ENCODE measurements around the gene UBFD1. TPM values are rescaled to one million over a fixed set of nuclear protein-coding genes. Genes with fewer than 3 reads are reported as not detected.

UBFD1 gene, protein sequence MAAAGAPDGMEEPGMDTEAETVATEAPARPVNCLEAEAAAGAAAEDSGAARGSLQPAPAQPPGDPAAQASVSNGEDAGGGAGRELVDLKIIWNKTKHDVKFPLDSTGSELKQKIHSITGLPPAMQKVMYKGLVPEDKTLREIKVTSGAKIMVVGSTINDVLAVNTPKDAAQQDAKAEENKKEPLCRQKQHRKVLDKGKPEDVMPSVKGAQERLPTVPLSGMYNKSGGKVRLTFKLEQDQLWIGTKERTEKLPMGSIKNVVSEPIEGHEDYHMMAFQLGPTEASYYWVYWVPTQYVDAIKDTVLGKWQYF
- total RNA-seq = 10 to 100 TPM; 51.8 to 54.1 TPM

DNA sequence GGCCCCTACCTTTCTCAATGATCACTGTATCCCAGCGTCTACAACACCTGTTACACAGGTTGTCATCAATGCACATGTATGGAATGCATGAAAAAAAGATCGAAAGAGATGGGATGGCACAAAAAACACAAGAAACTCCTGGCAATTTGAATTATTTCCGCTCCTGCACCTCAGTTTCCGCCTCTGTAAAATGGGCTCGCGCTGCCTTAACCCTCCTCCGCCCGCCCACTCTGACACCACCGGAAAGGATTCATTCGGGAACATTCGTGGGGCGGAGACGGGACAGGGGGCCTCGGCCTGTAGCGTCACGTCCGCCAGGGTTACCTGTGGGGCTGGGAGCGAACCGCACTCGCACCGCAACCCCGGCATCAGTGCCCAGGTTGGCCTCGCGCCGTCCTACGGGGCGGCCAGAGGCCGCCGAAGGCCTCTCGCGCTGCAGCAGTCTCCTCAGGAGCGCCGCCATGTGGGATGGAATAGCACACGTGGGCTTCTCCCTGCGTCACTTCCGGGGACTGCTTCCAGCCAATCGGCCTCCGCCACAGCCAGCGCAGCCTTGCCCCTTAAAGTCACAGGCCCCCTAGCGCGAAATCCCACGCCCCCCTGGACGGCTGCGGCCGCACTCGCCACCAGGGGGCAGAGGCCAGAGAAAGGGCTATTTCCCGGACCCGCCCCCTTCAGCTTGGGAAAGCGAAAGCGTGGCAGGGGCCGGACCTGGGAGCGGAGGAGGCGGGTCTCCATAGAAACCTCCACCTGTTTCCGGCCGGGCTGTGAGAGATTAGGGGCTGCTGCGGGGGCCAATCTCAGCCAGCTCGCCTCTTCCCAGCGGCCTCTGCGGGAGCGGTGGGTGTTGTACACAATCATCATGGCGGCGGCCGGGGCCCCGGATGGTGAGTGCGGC, at the start of gene UBFD1, which contains the start of gene EARS2:
TSS of gene UBFD1 (plus strand) at position 847 of the 898 bp plus-strand sequence. CDS start at position 863, 16 bp downstream.
TSS of gene EARS2 (minus strand) at position 470 of the 898 bp plus-strand sequence. CDS start at position 463, 7 bp downstream.
- Mint-ChIP-seq H3K27ac (peak within 1 kb of the TSS; percentile 90), H3K27me3 (no peaks in the 10 kb centered on the region), H3K4me3 (peak within 1 kb of the TSS; percentile 97), H3K4me1 (ENCODE audit: low read depth) (peaks cover 49% of the 10 kb centered on the region), H3K9me3 (no peaks in the 10 kb centered on the region), H3K36me3 (ENCODE audit: low read depth) (peaks cover 35% of the 10 kb centered on the region)
- ChIA-PET CTCF (interaction anchor here (0.8 to 1.4 kb wide), 5 partner anchors 19 to 52 kb away, joined by 3 to 6 read pairs (median 3); partner anchors contain the start of gene NDUFAB1), POLR2A (interaction anchor here (0.5 to 3.2 kb wide), 4 partner anchors 10 to 84 kb away, joined by 3 to 11 read pairs (median 3); partner anchors contain the start of gene PALB2)
- TF ChIP-seq, protein P1, sequence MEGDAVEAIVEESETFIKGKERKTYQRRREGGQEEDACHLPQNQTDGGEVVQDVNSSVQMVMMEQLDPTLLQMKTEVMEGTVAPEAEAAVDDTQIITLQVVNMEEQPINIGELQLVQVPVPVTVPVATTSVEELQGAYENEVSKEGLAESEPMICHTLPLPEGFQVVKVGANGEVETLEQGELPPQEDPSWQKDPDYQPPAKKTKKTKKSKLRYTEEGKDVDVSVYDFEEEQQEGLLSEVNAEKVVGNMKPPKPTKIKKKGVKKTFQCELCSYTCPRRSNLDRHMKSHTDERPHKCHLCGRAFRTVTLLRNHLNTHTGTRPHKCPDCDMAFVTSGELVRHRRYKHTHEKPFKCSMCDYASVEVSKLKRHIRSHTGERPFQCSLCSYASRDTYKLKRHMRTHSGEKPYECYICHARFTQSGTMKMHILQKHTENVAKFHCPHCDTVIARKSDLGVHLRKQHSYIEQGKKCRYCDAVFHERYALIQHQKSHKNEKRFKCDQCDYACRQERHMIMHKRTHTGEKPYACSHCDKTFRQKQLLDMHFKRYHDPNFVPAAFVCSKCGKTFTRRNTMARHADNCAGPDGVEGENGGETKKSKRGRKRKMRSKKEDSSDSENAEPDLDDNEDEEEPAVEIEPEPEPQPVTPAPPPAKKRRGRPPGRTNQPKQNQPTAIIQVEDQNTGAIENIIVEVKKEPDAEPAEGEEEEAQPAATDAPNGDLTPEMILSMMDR (IDR thresholded peaks at IDR 0.05) = peak; percentile 83
- DNase-seq (peak; percentile 99), ATAC-seq (peak; percentile 91)
- intact Hi-C loops (cut with micrococcal nuclease) = no loop called here

DNA sequence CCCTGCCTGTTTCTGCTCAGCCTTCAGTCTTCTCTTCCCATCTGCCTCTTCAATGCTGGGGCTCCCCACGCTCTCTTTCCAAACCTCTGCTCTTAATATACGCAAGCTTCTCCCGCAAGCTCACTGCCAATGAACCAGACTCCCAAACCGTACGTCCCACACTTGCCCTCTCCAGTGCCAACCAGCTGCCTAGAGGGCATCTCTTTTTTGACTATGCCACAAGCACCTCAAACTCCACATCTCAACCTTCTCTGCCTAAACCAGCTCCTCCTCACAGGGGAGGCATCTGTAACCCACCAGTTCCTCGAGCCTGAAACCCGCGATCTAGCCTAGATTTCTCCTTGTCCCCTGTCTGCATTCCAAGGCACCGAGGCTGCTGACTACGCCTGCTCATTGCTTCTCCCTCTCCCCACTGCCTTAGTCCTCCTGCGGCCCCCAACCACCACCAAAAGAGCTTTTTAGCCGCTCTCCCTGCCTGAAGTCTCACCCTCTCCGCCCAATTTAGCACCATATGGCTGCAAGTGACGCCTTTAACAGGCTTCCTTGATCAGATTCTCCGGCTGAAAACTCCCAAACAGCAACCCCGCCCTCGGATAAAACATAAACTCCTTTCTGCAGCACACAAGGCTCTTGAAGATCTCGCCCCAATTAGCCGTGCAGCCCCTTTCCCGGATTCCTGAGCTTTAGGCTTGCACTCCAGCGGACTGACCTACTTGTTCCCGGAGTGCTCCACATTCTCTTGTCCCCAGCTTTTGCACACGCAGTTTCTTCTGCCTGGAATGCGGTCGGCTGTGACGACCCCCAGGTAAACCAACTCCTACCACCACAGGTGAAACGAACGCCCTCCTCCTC, 48.7 kb upstream of the UBFD1 start:
- Mint-ChIP-seq H3K4me1 (ENCODE audit: low read depth) (peaks cover 46% of the 10 kb centered on the region), H3K27me3 (no peaks in the 10 kb centered on the region), H3K4me3 (peak overlapping the region; percentile 92), H3K9me3 (no peaks in the 10 kb centered on the region), H3K36me3 (ENCODE audit: low read depth) (peaks cover 25% of the 10 kb centered on the region), H3K27ac (peak overlapping the region; percentile 86)
- no peak for ATAC-seq
- CTCF ChIA-PET = interaction anchor here (1.0 to 1.2 kb wide), 3 partner anchors 18 to 88 kb away, joined by 3 read pairs; partner anchors contain the start of gene NDUFAB1
- no peak for DNase-seq
- POLR2A ChIA-PET = interaction anchor here (0.9 to 2.8 kb wide), 6 partner anchors 9 to 49 kb away, joined by 3 to 11 read pairs (median 5); partner anchors contain the start of genes EARS2 and UBFD1
- TF ChIP-seq, protein P1 (IDR thresholded peaks at IDR 0.05) = no peak
- intact Hi-C loops (cut with micrococcal nuclease) = no loop called here

DNA sequence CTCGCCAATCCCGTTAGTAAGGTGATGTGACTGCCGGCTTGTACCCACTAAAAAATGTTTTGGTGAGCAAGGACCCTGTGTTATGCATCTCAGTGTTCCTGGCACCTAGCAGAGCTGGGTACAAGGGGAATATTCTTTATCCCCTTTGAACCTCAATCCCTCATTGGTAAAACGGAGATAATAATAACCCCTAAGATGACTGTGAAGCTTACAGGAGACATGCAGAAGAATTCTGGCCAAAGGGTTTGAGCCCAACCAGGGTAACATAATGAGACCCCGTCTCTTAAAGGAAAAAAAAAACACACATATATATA, 48.1 kb upstream of the UBFD1 start:
- Mint-ChIP-seq H3K9me3 (no peaks in the 10 kb centered on the region), H3K4me3 (peak overlapping the region; percentile 92), H3K27ac (peak overlapping the region; percentile 86), H3K27me3 (no peaks in the 10 kb centered on the region), H3K36me3 (ENCODE audit: low read depth) (peaks cover 29% of the 10 kb centered on the region), H3K4me1 (ENCODE audit: low read depth) (peaks cover 44% of the 10 kb centered on the region)
- intact Hi-C loops (cut with micrococcal nuclease) = no loop called here
- TF ChIP-seq, protein P1 (IDR thresholded peaks at IDR 0.05) = no peak
- DNase-seq (no peak), ATAC-seq (no peak)
- CTCF ChIA-PET = interaction anchor here (1.0 to 1.2 kb wide), 2 partner anchors 17 to 87 kb away, joined by 3 read pairs; partner anchors contain the start of gene NDUFAB1
- POLR2A ChIA-PET = interaction anchor here (0.9 to 2.8 kb wide), 6 partner anchors 8 to 49 kb away, joined by 3 to 11 read pairs (median 5); partner anchors contain the start of genes EARS2 and UBFD1

DNA sequence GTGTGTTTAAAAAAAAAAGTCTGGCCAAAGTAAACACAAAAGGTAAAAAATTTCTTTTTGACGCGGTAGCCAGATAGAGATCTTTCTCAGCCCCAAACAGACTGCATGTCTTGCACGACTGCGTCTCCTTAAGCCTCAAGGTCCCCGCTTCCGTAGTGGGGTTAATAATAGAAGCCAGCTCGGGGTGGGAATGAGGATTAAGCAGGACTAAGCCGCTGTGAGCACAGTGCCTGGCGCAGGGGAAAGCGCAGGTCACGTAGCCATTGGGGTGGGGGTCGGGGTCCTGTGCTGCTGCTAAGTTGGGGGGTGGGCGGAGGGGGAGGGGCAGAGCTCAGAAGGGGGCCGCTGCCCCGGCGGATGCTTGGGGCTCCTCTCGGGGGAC, 47.8 kb upstream of the UBFD1 start:
- Mint-ChIP-seq H3K4me1 (ENCODE audit: low read depth) (peaks cover 44% of the 10 kb centered on the region), H3K27me3 (no peaks in the 10 kb centered on the region), H3K27ac (peak overlapping the region; percentile 86), H3K9me3 (no peaks in the 10 kb centered on the region), H3K4me3 (peak overlapping the region; percentile 92), H3K36me3 (ENCODE audit: low read depth) (peaks cover 33% of the 10 kb centered on the region)
- peak; percentile 44 for DNase-seq
- CTCF ChIA-PET = no interaction called here
- peak; percentile 6 for ATAC-seq
- POLR2A ChIA-PET = interaction anchor here (0.5 to 2.8 kb wide), 6 partner anchors 11 to 1859 kb away, joined by 3 to 11 read pairs (median 4); partner anchors contain the start of genes COG7, EARS2 and UBFD1
- intact Hi-C loops (cut with micrococcal nuclease) = no loop called here
- TF ChIP-seq, protein P1 (IDR thresholded peaks at IDR 0.05) = no peak

Measured in activated CD8-positive, alpha-beta T cell treated with anti-CD3 and anti-CD28 coated beads for 36 hours (primary cell).